K562 (cell line): ENCODE data around the gene RCOR1. TPM values are rescaled to one million over a fixed set of nuclear protein-coding genes. Genes with fewer than 3 reads are reported as not detected.

Source experiments
- ADNP ChIP-seq: fragments of 200-800 bp; sonication (Bioruptor generic); IDR thresholded peaks from 2 replicates; pipeline ENCODE4 v1.6.1; 2016; ENCODE audit warnings: missing genetic modification characterization, missing compliant biosample characterization
- ELK1 ChIP-seq: sonication (generic); formaldehyde crosslinking; IDR thresholded peaks from 2 replicates; pipeline ENCODE4 v1.8.1; 2022; ENCODE audit warnings: missing genetic modification reagents
- ESRRA ChIP-seq: fragments of 450-650 bp; IDR thresholded peaks from 2 replicates; pipeline ENCODE4 v1.6.1; 2014; ENCODE audit warnings: low read depth, mild to moderate bottlenecking, moderate library complexity, borderline replicate concordance
- FOXA1 ChIP-seq: fragments of 450-650 bp; IDR thresholded peaks from 2 replicates; pipeline ENCODE4 v1.6.1; 2016; ENCODE audit warnings: mild to moderate bottlenecking, borderline replicate concordance
- GABPB1 ChIP-seq: sonication (generic); formaldehyde crosslinking; IDR thresholded peaks from 2 replicates; pipeline ENCODE4 v1.8.0; 2022; ENCODE audit warnings: mild to moderate bottlenecking, missing genetic modification reagents
- HDAC8 ChIP-seq: fragments of 450-650 bp; IDR thresholded peaks from 2 replicates; pipeline ENCODE4 v1.6.1; 2016; ENCODE audit warnings: mild to moderate bottlenecking, missing genetic modification characterization, moderate library complexity, missing compliant biosample characterization
- MCM5 ChIP-seq: fragments of 450-650 bp; IDR thresholded peaks from 2 replicates; pipeline ENCODE4 v1.6.1; 2016; ENCODE audit warnings: low read depth
- NFRKB ChIP-seq: fragments of 450-650 bp; IDR thresholded peaks from 2 replicates; pipeline ENCODE4 v1.6.1; 2016; ENCODE audit warnings: low read depth
- SMAD1 ChIP-seq: fragments of 150-350 bp; IDR thresholded peaks from 2 replicates; pipeline ENCODE4 v1.6.1; 2014; ENCODE audit warnings: low read length, low read depth; ENCODE audit not compliant: partially characterized antibody
- ZBTB40 ChIP-seq, 2 experiments: fragments of 450-650 bp in 1 of 2; sonication (generic) in 1 of 2; formaldehyde crosslinking in 1 of 2; IDR thresholded peaks; 2 replicates each; pipeline versions ENCODE4 v1.7.1 to v1.9.0; 2016 to 2022; ENCODE audit warnings: inconsistent platforms in 1 of 2, mild to moderate bottlenecking in 1 of 2, missing genetic modification reagents in 1 of 2
- ZFP30 ChIP-seq: fragments of 250-450 bp; sonication (Bioruptor Pico); IDR thresholded peaks from 2 replicates; pipeline ENCODE4 v1.8.0; 2022; ENCODE audit warnings: moderate library complexity, mild to moderate bottlenecking, inconsistent platforms, borderline replicate concordance
- polyA plus RNA-seq, 8 experiments: library from polyadenylated mRNA; depleted of rRNA in 4 of 8; stranded (reverse) in 5 of 8; unstranded in 3 of 8; fragments of >200 nt; fragmentation: Nextera tagmentation in 2 of 8; fragmentation: Illumina TruSeq in 1 of 8; extraction: Ambion mirVana in 2 of 8; extraction: Trizol in 1 of 8; gene quantifications; 2 replicates each; pipeline versions ENCODE4 v1.2.1 to v1.2.3, GENCODE V29; 2011 to 2014; ENCODE audit warnings: inconsistent platforms in 1 of 8, missing spikeins in 1 of 8
- total RNA-seq, 7 experiments: library from RNA; depleted of rRNA in 6 of 7; stranded (reverse); fragments of >200 nt in 6 of 7; fragmentation: Illumina TruSeq in 2 of 7; extraction: Trizol in 2 of 7; gene quantifications; 2 replicates each; pipeline versions ENCODE4 v1.2.1 to v1.2.3, GENCODE V29; 2011 to 2021; ENCODE audit warnings: low replicate concordance in 1 of 7
- TF ChIP-seq, protein P1 (sequence below): conservative IDR thresholded peaks from 2 replicates; pipeline ENCODE4 v1.6.1; 2011; ENCODE audit warnings: low read depth, mild to moderate bottlenecking, low read length; ENCODE audit not compliant: control insufficient read depth

RCOR1 gene
- total and polyA plus RNA-seq, 9 of the 15 experiments (the other 6 are each of a cell fraction or from before 2014, with no cell fraction given): 8.5 to 47.9 (median 20.9) TPM

DNA sequence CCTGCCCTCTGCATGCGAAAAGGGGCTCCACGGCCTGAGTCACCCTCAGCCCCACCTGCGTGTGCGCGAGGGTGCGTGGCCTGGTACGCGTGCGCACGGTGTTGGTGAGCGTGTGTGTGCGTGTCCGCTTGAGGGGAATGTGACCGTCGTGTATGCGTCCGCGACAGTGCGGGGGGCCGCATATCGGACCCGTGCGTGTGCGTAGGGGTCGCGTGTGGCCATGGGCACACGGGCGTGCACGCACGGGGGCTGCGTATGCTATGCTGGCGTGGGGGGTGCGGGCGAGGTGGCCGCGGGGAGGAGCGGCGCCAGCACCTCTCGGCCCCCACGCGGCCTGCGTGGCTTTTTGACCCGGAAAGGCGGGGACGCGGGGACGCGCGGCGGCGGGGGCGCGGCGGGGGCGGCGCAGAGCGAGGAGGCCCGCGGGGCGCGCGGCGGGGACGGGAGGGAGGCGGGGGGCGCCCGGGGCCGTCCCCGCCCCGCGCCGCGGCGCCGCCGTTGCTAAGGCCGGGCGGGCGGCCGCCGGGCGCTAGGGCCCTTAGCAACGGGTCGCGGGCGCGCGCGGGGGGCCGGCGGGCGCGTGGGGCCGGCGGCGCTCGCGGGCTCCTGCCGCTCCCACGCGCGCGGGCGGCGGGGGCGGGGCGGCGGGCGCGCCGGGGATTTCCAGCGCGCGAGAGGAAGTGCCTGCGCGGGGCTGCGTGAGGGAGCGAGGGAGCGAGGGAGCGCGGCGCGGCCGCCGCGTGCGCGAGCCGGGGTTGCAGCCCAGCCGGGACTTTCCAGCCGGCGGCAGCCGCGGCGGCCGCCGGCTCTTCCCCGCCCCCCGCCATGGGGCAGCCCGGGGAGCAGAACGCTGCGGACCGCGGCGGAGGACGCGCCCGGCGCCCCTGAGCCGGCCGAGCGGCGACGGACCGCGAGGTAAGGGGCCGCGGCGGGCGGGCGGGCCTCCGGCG, 184.6 kb downstream of the RCOR1 start, which contains the start of gene TRAF3 (continued):
- TF ChIP-seq ZFP30 (CRISPR knock-in tag) (no peak), NFRKB (no peak), ADNP (tag) (no peak), HDAC8 (no peak), GABPB1 (no peak), SMAD1 (no peak), MCM5 (no peak), ZBTB40 (IDR thresholded peaks at IDR 0.05) (0 out of 2 replicates have a peak, but pooled peaks have one; percentile 18), ZBTB40 (CRISPR knock-in tag; IDR thresholded peaks at IDR 0.05) (no peak), ESRRA (no peak), FOXA1 (no peak), ELK1 (CRISPR knock-in tag) (no peak)
- TF ChIP-seq, protein P1, sequence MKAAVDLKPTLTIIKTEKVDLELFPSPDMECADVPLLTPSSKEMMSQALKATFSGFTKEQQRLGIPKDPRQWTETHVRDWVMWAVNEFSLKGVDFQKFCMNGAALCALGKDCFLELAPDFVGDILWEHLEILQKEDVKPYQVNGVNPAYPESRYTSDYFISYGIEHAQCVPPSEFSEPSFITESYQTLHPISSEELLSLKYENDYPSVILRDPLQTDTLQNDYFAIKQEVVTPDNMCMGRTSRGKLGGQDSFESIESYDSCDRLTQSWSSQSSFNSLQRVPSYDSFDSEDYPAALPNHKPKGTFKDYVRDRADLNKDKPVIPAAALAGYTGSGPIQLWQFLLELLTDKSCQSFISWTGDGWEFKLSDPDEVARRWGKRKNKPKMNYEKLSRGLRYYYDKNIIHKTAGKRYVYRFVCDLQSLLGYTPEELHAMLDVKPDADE: no peak
